Fibroblast of lung (primary cell): ENCODE data around the gene MAP3K9. TPM values are rescaled to one million over a fixed set of nuclear protein-coding genes. Genes with fewer than 3 reads are reported as not detected.

Source experiments
- DNase-seq, 2 donors: peaks; one replicate each; pipeline versions ENCODE4 v3.0.0 to v3.0.0-alpha.2; 2010; ENCODE audit warnings: low read depth in 2 of 2
- H2AFZ ChIP-seq: 2 replicates; pipeline ENCODE4 v1.5.1; 2012; ENCODE audit warnings: low read length, control low read depth, inconsistent platforms
- H3K27ac ChIP-seq: 2 replicates; pipeline ENCODE4 v1.5.1; 2011; ENCODE audit warnings: low read length, control low read depth; ENCODE audit not compliant: insufficient read depth
- H3K27me3 ChIP-seq: 2 replicates; pipeline ENCODE4 v1.5.1; 2011; ENCODE audit warnings: mild to moderate bottlenecking, low read length; ENCODE audit not compliant: control insufficient read depth, insufficient read depth
- H3K36me3 ChIP-seq: 2 replicates; pipeline ENCODE4 v1.5.1; 2011; ENCODE audit warnings: low read length; ENCODE audit not compliant: control insufficient read depth, insufficient read depth
- H3K4me1 ChIP-seq: 2 replicates; pipeline ENCODE4 v1.5.1; 2011; ENCODE audit warnings: low read length; ENCODE audit not compliant: control insufficient read depth, insufficient read depth; ENCODE audit errors: extremely low read depth
- H3K4me2 ChIP-seq: 2 replicates; pipeline ENCODE4 v1.5.1; 2011; ENCODE audit warnings: low read length, control low read depth; ENCODE audit not compliant: insufficient read depth; ENCODE audit errors: extremely low read depth
- H3K4me3 ChIP-seq, 4 experiments: fragments of 200-600 bp in 1 of 4; sonication (generic) in 1 of 4; replicated peaks in 1 of 4; 2 replicates each; pipeline ENCODE4 v1.5.1; 2011 to 2016; ENCODE audit warnings: low read length in 4 of 4, low read depth in 3 of 4, mild to moderate bottlenecking in 3 of 4, control low read depth in 2 of 4, inconsistent platforms in 1 of 4, mixed read lengths in 1 of 4; ENCODE audit not compliant: insufficient read depth in 1 of 4; ENCODE audit errors: control extremely low read depth in 1 of 4
- H3K79me2 ChIP-seq: 2 replicates; pipeline ENCODE4 v1.5.1; 2012; ENCODE audit warnings: mild to moderate bottlenecking, low read length, inconsistent platforms; ENCODE audit not compliant: control insufficient read depth, insufficient read depth
- H3K9ac ChIP-seq: 2 replicates; pipeline ENCODE4 v1.5.1; 2011; ENCODE audit warnings: mild to moderate bottlenecking, low read length, control low read depth; ENCODE audit not compliant: insufficient read depth
- H3K9me3 ChIP-seq: 2 replicates; pipeline ENCODE4 v1.5.1; 2012; ENCODE audit warnings: low read depth, low read length; ENCODE audit not compliant: control insufficient read depth, insufficient read depth
- H4K20me1 ChIP-seq: 2 replicates; pipeline ENCODE4 v1.5.1; 2011; ENCODE audit warnings: low read length; ENCODE audit not compliant: control insufficient read depth, insufficient read depth; ENCODE audit errors: extremely low read depth
- EZH2 ChIP-seq: IDR thresholded peaks from 2 replicates; pipeline ENCODE4 v1.5.1; 2012; ENCODE audit warnings: low read length, control low read depth, mild to moderate bottlenecking; ENCODE audit errors: missing control alignments
- polyA plus RNA-seq, 2 donors: library from polyadenylated mRNA; depleted of rRNA in 1 of 2; stranded (reverse) in 1 of 2; unstranded in 1 of 2; fragments of >200 nt; gene quantifications; 2 replicates each; pipeline ENCODE4 v1.2.1, GENCODE V29; 2011 to 2012; ENCODE audit warnings: missing spikeins in 1 of 2
- total RNA-seq: library from RNA; depleted of rRNA; stranded (reverse); fragments of >200 nt; gene quantifications from 2 replicates; pipeline ENCODE4 v1.2.1, GENCODE V29; 2014
- TF ChIP-seq, protein P1 (sequence below), 2 donors: IDR thresholded peaks in 1 of 2; conservative IDR thresholded peaks in 1 of 2; 1 replicate in 1 of 2; 2 replicates in 1 of 2; pipeline ENCODE4 v1.5.1; 2011 to 2012; ENCODE audit warnings: low read length in 2 of 2, control low read depth in 1 of 2, inconsistent platforms in 1 of 2, low read depth in 1 of 2, mild to moderate bottlenecking in 1 of 2

Gene MAP3K9
- total and polyA plus RNA-seq, 2 donors (not counting 1 experiment from before 2014, with no cell fraction given): 0.17 to 0.27 TPM

DNA sequence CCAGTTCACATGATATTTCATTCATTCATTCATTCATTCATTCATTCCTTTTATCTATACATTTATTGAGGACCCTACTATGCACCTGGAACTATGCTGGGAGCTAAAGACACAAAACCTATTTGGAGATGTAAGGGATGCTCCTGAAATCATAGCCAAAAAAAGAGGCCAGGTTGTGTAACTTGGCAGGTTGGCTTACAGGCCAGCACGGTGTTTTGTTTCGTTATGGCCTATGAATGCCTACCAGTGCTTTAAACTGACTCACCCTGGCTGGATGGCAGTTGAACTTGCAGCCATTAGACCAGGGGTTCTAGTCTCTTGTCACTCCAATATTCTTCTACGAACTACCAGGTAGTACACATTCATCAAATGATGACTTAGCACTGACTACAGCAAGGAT is 15.7 kb downstream of the MAP3K9 start:
- no peak overlapping the region for H3K27ac ChIP-seq
- no peaks in the 10 kb centered on the region for H3K36me3 ChIP-seq
- no peaks in the 10 kb centered on the region for H4K20me1 ChIP-seq
- H3K4me2 ChIP-seq: no peak overlapping the region
- H2AFZ ChIP-seq: no peak overlapping the region
- no peak overlapping the region for H3K9ac ChIP-seq
- H3K27me3 ChIP-seq: no peaks in the 10 kb centered on the region
- no peak overlapping the region for H3K4me3 ChIP-seq
- TF ChIP-seq, protein P1, sequence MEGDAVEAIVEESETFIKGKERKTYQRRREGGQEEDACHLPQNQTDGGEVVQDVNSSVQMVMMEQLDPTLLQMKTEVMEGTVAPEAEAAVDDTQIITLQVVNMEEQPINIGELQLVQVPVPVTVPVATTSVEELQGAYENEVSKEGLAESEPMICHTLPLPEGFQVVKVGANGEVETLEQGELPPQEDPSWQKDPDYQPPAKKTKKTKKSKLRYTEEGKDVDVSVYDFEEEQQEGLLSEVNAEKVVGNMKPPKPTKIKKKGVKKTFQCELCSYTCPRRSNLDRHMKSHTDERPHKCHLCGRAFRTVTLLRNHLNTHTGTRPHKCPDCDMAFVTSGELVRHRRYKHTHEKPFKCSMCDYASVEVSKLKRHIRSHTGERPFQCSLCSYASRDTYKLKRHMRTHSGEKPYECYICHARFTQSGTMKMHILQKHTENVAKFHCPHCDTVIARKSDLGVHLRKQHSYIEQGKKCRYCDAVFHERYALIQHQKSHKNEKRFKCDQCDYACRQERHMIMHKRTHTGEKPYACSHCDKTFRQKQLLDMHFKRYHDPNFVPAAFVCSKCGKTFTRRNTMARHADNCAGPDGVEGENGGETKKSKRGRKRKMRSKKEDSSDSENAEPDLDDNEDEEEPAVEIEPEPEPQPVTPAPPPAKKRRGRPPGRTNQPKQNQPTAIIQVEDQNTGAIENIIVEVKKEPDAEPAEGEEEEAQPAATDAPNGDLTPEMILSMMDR (conservative IDR thresholded peaks at IDR 0.05 in 1 of 2, IDR thresholded peaks at IDR 0.05 in 1 of 2; ENCODE audit: low read depth in 1 of 2, low read length in 2 of 2): no peak
- TF ChIP-seq EZH2: no peak
- DNase-seq: no peak
- H3K4me1 ChIP-seq: no peaks in the 10 kb centered on the region
- no peaks in the 10 kb centered on the region for H3K79me2 ChIP-seq
- H3K9me3 ChIP-seq: no peaks in the 10 kb centered on the region

DNA sequence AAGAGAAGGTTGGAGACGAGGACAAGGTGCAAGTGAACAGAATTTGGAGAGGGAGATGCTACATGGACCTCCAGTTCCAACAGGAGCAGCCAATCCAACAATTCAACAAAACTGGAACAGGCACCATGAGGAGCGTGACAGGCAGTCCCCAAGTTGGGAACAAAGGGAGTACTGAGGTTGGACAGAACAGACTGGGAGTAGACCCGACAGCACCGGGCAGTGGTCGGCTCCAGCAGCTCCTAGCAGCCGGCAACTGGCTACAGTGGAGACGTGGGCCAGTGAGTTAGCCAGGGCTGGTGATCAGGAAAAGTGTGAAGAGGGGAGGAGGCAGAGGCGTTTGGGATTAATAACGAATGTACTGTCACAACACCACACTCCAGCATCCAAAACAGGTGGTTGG is 16.4 kb downstream of the MAP3K9 start:
- Histone ChIP-seq H3K4me1 (no peaks in the 10 kb centered on the region), H3K4me3 (no peak overlapping the region), H3K27ac (no peak overlapping the region), H2AFZ (no peak overlapping the region), H3K27me3 (no peaks in the 10 kb centered on the region), H3K79me2 (no peaks in the 10 kb centered on the region), H4K20me1 (no peaks in the 10 kb centered on the region), H3K36me3 (no peaks in the 10 kb centered on the region), H3K9me3 (no peaks in the 10 kb centered on the region), H3K4me2 (no peak overlapping the region), H3K9ac (no peak overlapping the region)
- DNase-seq: no peak
- no peak for TF ChIP-seq EZH2
- TF ChIP-seq, protein P1 (conservative IDR thresholded peaks at IDR 0.05 in 1 of 2, IDR thresholded peaks at IDR 0.05 in 1 of 2; ENCODE audit: low read depth in 1 of 2, low read length in 2 of 2): no peak

DNA sequence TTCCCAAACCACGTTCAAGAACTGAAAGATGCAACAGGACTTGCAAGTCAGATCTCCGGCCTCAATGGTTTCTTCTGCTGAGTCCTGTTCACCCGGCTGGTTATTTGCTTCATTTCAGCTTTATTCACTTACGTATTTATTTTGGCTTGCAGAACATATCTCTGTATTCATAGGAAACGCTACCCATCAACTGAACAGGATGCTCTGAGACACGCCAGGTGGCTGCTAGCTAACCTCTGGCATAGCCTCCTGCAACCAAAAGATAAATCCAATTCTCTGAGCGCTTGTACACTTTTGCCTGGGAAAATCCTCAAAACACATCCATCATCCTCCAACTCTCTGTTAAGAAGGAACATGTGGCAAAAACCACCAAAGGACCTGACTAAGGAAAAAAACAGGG is 17.3 kb downstream of the MAP3K9 start:
- Histone ChIP-seq H3K36me3 (no peaks in the 10 kb centered on the region), H4K20me1 (no peaks in the 10 kb centered on the region), H3K79me2 (no peaks in the 10 kb centered on the region), H2AFZ (no peak overlapping the region), H3K4me3 (no peak overlapping the region), H3K9ac (no peak overlapping the region), H3K27me3 (no peaks in the 10 kb centered on the region), H3K27ac (no peak overlapping the region), H3K4me2 (no peak overlapping the region), H3K4me1 (no peaks in the 10 kb centered on the region), H3K9me3 (no peaks in the 10 kb centered on the region)
- TF ChIP-seq EZH2: no peak
- TF ChIP-seq, protein P1 (conservative IDR thresholded peaks at IDR 0.05 in 1 of 2, IDR thresholded peaks at IDR 0.05 in 1 of 2; ENCODE audit: low read depth in 1 of 2, low read length in 2 of 2): no peak
- no peak for DNase-seq
